SIG-M5 (cell line): Measurements from ENCODE around the gene FAM120B.
"Not testable (repeated sequence)": the region's sequence is repeated elsewhere in the genome, so short reads cannot be mapped to it uniquely, and the experiment has no call there.

Experiments used
- DNase-seq: peaks from one replicate; lab custom pipeline; 2025; lab: John Stamatoyannopoulos, UW

The FAM120B gene

DNA sequence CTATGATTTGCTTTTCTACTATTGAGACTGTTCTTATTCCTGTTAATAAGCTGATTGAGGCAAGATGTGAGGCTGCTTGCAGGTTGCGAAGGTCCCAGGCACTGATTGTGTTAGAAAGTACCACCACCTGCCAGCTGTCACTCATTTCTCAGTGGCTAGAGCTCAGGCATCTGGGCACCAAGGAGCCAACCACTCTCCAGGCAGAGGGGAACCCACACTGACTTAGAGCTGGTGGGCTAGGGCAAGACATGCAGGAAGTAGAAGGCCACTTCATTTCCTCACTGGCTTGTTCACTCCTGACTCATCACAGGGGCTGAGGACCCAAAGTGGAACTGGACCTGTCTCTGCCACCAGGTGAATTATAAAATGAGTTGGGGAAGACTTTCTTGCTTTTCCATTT is 7.9 kb upstream of the FAM120B start:
- no peak for DNase-seq

DNA sequence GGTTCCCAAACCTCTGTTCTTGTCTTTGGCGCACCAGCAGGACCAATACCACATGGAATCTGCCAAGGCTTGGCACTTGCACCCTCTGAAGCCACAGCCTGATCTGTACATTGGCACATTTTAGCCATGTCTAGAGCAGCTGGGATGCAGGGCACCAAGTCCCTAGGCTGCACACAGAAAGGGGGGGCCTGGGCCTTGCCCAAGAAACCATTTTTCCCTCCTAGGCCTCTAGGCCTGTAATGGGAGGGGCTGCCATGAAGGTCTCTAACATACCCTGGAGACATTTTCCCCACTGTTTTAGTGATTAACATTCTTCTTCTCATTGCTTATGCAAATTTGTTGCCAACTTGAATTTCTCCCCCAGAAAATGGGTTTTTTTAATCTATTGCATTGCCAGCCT is 5.4 kb upstream of the FAM120B start:
- no peak for DNase-seq

DNA sequence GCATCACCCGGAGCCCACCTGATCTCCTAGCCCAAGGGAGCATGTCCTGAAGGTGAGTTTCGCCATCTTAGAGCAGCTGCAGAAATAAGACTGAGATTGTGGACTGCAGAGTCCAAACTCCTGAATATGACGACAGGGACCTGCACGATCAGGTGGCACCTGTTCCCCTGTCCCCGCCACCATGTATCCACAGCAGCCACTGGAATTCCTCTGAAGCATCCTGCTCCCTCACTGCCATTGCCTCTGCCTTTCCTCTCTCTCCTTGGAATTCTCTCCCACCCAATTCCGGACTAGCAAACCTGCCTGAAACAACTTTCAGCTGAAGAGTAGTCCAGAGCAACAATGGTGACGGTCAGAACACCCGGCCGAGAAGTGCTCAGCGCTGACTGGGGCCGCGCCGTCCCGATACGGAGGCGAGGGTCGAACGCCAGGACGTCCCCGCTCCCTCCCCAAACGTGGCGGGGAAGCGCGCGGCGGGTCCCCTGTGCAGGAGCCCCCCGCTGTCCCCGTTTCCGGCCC is 694 bp upstream of the FAM120B start:
- no peak for DNase-seq

DNA sequence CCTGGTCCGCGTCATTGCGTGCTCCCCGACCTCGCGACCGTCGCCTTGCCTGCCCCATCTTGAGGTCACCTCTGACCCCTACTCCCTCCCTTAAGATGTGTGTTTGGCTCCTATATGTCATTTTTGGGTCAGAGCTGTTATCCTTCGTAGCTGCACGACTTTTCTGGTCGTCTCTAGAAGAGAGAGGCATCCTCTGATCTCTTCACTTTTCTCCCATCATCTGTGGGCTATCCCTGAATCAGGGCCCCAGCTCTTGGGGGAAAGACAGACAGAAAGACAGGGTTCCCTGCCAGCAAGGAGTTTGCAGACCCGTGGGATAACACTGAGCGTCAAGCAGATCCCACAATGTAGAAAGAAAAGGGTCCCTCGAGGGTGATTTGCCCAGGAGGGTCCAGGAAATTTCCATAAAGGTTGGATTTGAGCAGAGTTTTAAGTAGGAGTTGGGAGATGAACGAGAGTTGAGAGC is 555 bp downstream of the FAM120B start:
- no peak for DNase-seq

DNA sequence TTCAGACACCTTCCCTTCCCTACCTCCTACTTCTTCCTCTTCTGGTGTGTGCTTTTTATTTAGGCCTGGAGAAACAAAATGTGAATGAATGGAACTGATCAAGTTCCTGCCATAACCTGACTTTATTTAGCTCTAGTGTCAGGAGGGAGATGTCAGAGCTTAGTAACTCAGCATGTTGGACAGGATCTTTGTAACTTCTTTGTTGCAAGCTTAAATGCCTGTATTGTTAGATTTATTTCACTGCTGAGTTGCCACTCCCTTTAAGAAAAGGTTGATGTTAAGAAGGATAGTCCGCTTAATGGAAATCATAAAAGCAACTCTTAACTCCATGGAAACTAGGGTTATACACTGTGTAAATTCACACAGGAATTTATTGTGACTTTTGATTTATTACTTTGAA is 2.2 kb downstream of the FAM120B start:
- DNase-seq = no peak

DNA sequence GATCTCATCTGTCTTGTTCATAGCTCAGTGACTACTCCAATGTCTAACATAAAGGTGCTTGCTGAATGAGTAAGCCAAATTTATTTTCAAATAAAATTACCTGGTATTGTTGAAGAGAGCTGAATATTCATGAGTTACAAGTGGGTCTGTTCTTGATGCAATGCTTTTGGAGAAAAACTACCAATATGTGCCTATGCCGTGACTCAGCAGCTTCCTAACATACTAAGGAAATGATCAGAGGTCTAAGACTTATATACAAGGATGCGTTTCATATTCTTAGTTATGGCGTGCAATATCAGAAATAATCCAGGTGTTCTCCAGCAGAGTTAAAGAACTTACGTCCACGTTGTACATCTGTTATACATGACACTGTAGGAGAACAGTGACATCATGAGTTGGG is 5.1 kb downstream of the FAM120B start:
- DNase-seq = no peak

DNA sequence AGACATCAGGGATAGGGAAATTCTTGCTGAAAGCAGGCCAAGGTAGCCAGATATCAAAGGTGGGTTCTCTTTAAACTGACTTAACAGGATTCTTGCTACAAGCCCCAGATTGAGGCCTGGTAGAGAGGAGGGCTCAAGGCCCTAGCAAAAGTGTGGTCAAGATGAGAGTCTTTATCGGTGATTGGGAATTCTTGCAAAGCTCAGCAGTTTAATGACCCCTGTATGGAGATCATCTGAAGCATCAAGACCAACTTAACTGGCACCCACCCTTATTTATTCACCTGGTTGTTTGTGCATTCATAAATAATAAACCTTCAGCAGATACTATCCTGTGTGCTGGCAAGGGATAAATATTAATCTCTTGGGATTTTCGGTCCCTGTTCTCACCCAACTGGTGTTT is 6.3 kb downstream of the FAM120B start:
- no peak for DNase-seq

DNA sequence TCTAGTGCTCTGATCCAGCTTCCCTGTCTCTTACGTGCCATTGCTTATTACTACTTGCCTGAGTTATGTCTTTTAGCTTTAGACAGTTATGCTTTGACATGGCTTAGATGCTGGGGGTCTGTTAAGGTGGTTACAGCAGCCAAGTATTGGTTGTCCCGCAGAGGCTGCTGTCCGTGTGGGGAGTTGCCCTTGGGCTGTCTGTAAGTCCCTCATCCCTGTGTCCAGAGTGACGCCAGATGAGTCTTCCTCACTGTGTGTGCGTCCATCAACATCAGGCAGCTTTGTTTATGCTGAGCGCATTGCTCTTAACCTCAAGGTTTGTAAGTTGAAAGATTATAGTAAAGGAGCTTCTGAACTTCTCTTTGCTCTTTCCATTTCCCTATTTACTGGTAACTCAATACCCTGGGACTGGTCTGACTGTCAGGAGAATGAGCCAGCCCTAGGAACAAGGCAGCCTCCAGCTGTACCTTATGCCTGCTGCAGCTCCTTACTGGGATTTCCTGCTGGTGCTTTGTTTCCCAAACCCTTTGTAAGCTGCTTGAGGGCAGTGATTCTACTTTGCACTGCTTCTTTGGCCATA is 7.2 kb downstream of the FAM120B start:
- no peak for DNase-seq

DNA sequence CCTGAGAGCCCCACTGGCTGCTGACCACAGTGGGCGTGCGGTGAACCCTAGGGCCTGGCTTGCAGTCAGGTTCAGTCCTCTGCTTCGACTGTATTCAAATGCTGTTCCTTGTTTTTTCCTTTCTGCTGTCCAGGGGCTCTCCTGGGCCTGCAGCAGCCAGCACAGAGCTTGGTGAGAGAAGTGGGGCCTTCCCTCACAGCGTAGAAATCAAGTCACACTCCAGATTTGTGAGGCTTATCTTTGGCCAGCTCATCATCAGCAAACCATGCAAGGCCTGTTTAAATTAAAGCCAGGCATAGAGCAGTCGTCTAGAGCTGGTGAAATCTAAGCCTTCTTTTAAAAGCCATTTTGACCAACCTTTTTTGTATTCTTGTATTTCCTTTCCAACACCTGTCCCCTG is 8.4 kb downstream of the FAM120B start:
- no peak for DNase-seq

DNA sequence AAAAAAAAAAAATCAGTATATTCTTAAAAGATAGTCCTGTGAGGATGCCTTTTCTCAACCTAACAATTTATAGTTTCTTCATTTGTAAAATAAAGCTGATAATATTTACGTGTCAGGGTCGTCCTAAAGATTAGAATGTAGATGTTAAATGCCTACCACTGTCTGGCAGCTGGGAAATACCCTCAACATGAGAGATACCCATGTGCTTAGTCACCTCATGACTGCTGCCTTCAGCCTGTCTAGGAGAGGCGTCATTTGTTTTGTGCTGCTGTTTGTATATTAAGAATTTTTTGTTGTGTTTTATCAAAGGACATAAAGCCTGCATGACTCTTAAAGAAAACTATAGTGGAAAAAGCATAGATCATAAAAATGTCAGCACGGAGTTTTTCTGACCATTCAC is 9.5 kb downstream of the FAM120B start:
- DNase-seq = no peak

DNA sequence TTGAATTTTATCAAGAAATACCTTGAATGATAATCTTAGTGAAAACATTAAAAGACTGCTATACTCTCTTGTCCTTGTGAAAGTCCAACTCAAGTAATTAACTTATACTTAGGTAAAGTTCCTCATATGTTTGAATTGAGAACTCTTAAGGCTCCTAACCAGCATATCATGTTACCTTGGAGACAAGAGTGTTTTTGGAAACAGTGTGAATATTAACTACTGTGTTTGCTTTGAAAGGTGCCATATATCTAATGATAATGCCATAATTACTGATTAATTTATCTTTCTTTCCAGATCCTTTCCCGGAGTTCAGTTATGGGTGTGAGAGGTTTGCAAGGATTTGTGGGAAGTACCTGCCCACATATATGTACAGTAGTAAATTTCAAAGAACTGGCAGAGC is 10.5 kb downstream of the FAM120B start:
- no peak for DNase-seq

DNA sequence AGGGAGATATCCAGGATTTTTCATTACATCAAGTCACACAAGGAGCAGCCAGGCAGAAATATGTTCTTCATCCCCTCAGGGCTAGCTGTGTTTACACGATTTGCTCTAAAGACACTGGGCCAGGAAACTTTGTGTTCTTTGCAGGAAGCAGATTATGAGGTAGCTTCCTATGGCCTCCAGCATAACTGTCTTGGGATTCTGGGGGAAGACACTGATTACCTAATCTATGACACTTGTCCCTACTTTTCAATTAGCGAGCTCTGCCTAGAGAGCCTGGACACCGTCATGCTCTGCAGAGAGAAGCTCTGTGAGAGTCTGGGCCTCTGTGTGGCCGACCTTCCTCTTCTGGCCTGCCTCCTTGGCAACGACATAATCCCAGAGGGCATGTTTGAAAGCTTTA is 11.2 kb downstream of the FAM120B start:
- no peak for DNase-seq

DNA sequence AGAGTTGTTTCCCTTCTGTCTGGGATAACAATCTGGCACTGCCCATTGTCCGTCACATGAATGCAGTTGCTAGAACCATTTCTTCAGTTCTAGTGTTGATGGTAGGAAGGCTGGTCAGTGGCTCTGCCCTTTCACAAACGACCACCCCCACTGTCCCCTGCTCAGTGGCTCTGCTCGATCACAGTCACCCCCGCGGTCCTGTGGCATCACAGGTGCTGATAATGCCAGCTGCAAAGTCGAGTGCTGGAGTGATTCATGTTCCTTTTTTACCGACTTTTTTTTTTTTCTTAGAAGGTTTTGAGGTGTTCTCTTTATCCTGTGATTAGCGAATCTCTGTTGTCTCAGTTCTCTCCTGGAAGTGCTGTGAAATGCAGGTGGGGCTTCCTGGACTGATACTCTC is 22.8 kb downstream of the FAM120B start:
- no peak for DNase-seq

DNA sequence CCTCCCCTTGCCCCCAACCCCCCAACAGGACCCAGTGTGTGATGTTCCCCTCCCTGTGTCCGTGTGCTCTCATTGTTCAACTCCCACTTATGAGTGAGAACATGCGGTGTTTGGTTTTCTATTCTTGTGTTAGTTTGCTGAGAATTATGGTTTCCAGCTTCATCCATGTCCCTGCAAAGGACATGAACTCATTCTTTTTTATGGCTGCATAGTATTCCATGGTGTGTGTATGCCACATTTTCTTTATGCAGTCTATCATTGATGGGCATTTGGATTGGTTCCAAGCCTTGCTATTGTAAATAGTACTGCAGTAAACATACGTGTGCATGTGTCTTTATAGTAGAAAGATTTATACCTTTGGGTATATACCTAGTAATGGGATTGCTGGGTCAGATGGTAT is 28.6 kb downstream of the FAM120B start:
- not testable (repeated sequence) for DNase-seq

DNA sequence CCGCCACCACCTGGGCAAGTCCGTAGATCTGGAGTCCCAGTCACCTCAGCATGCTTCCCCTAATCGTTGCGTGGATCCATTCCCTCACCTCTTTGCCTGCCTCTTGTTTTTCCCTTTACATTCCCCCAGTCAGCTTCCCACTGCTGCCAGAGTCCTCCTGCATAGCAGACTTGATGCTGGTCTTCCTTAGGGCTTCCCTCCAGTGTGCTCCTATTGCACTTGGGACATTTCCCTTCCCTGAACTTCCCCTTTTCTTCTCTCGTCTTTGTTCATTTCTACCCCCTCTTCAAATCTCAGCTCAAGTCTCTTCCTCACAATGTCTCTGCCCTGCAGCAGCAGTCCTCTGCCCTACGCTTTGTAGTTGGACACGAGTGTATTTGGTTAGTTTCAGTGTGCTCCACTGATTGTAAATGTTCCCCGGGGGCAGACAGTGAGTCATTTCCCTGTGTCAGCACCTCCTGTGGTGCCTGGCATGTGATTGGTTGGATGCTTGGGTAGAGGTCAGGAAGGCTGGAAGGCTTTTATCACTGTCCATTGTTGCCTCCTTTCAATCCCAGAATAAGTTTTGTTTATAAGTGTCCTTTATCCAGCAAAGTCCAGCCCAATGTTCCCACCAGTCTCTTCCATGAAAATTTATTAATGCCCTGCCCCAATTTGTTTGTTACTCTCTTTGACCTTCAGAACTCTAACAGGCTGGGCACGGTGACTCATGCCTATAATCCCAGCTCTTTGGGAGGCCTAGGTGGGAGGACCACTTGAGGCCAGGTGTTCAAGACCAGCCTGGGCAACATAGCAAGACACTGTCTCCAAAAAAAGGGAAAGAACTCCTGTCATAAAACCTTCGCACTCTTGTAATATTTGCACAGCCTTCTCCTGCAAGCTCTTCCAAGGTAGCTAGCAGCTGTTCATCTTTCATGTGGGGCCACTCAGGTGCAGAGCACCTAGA is 38.3 kb downstream of the FAM120B start:
- DNase-seq = no peak

DNA sequence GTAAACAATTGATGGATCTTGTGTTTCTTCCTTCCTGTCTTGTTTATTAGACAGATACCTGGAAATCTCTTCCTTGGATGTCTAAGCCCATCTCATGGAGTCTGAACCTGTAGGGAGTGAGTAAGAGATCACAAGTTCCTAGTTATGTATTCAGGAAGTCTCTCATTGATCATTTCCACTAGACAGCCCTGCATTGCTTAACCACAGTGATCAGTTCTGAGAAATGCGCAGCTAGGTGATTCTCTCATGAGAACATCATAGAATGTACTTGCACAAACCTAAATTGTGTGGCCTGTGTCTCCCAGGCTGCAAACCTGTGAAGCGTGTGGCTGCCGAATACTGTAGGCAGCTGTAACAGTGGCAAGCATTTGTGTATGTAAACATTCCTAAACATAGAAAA is 39.1 kb downstream of the FAM120B start:
- no peak for DNase-seq

DNA sequence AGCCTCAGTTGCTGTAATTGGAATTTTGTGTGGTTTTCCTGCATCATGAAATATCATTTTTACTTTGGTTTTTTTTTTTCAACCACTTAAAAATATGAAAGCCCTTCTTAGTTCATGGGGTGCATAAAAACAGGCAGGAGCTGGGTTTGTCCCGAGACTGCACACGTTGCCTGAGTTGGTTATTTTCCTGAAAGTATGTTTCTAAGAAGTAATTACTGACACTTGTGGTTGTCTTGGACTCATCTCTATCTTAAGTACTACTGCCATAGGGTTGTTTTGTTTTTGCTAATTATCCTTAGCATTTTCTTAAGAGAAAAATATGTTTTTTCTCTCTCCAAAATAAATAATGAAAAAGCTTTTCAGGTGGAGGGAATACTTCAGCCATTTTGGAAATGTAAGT is 40.1 kb downstream of the FAM120B start:
- DNase-seq = no peak

DNA sequence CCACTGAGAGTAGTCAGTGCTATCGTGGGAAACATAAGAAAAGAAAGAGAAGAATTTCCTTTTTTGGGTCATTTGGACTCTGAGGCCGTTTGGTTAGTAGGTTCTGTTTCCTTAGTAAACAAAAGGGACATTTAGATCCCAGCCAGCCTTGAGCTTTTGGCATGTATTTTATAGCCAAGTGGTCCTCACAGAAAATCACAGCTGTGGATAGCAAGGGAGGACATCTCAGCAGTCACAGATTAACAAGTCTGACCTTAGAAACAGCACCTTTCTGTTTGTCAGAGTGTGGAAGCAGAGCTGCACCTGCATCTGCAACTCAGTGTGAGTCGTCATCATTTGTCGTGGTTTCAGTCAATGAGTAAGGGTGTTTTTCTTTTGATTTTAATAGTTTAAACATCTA is 40.5 kb downstream of the FAM120B start:
- no peak for DNase-seq

DNA sequence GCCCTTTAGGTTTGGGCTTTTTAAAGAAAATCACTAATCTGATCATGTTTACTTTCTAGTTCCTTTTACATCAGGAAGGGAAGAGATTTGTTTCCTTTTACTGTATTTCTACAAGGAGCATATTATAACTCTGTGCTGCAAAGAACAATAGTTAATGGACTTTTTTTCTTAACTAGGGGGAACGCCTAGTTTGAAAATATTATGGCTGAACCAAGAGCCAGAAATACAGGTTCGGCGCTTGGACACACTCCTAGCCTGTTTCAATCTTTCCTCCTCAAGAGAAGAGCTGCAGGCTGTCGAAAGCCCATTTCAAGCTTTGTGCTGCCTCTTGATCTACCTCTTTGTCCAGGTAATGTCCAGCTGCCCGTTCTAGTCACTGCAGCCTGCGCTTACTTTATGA is 41.4 kb downstream of the FAM120B start:
- DNase-seq = no peak

DNA sequence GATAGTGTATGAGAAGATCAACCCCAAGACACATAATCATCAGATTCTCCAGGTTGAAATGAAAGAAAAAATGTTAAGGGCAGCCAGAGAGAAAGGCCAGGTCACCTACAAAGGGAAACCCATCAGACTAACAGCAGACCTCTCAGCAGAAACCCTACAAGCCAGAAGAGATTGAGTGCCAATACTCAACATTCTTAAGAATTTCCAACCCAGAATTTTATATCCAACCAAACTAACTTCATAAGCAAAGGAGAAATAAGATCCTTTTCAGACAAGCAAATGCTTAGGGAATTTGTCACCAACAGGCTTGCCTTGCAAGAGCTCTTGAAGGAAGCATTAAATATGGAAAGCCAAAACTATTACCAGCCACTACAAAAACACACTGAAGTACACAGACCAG is 44.9 kb downstream of the FAM120B start:
- not testable (repeated sequence) for DNase-seq

DNA sequence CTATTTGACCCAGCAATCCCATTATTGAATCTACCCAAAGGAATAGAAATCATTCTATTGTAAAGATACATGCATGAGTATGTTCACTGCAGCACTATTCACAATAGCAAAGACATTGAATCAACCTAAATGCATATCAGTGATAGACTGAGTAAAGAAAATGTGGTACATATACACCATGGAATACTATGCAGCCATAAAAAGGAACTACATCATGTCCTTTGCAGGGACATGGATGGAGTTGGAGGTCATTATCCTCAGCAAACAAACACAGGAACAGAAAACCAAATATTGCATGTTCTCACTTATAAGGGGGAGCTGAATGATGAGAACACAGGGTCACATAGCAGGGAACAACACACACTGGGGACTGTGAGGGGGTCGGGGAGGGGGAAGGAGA is 48.6 kb downstream of the FAM120B start:
- not testable (repeated sequence) for DNase-seq

DNA sequence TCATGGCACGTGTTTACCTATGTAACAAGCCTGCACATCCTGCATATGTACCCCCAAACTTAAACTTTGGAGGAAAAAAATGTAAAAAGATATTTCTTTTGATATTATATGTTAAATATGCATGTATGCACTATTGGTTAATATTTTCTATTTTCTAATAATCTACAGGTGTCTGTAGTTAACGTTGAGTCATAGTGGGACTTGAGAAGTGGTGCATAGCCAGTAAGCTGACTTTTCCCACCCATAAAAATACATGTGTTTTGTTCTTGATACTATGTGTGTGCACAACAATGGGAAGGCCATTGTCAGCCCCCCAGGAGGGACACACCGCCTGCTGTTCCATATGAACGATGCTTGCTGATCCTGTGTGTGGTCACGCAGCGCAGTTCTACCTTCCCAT is 49.1 kb downstream of the FAM120B start:
- DNase-seq = no peak

DNA sequence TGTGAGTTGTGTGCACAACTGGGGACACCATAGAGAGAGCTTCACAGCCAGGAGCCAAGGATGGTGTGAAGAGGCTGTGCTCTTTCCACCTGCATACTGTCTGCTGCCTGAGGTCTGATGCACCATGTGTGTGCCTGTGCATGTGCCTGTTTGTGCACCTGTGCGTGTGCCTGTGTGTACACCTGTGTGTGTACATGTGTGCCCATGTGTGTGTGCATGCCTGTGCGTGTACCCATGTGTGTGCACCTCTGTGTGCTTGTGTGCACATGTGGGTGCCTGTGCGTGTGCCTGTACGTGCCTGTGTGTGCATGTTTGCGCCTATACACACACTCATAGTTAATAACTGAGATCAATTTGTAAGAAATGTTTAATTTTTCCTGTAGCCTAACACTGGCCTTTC is 51.3 kb downstream of the FAM120B start:
- no peak for DNase-seq
